BLaER1 treated with 17β-estradiol and CSF1 and Interleukin-3, amounts not matched to agents 10 nM and 100 nM (cell line): ENCODE data around the gene LRP10.
"Not testable (repeated sequence)": the region's sequence is repeated elsewhere in the genome, so short reads cannot be mapped to it uniquely, and the experiment has no call there.

Source experiments
- H3K27ac ChIP-seq, 11 experiments: shearing (Covaris generic); formaldehyde crosslinking; 2 replicates each; pipeline ENCODE4 v1.8.1; 2022
- H3K27me3 ChIP-seq, 11 experiments: shearing (Covaris generic); formaldehyde crosslinking; 2 replicates each; pipeline ENCODE4 v1.8.1; 2022
- H3K36me3 ChIP-seq, 11 experiments: shearing (Covaris generic); formaldehyde crosslinking; 2 replicates each; pipeline ENCODE4 v1.8.1; 2022
- H3K4me1 ChIP-seq, 10 experiments: shearing (Covaris generic); formaldehyde crosslinking; 2 replicates each; pipeline ENCODE4 v1.8.1; 2022
- H3K4me2 ChIP-seq, 11 experiments: shearing (Covaris generic); formaldehyde crosslinking; 2 replicates each; pipeline ENCODE4 v1.8.1; 2022
- H3K4me3 ChIP-seq, 10 experiments: shearing (Covaris generic); formaldehyde crosslinking; 2 replicates each; pipeline ENCODE4 v1.8.1; 2022
- H3K9ac ChIP-seq, 11 experiments: shearing (Covaris generic); formaldehyde crosslinking; 2 replicates each; pipeline ENCODE4 v1.8.1; 2022
- H3K9me3 ChIP-seq, 11 experiments: shearing (Covaris generic); formaldehyde crosslinking; replicated peaks in 1 of 11; 2 replicates each; pipeline ENCODE4 v1.8.1; 2022
- H4K20me1 ChIP-seq, 11 experiments: shearing (Covaris generic); formaldehyde crosslinking; 2 replicates each; pipeline ENCODE4 v1.8.1; 2022
- Cebpa-rat ChIP-seq, 11 experiments: shearing (Covaris generic); IDR thresholded peaks; 2 replicates each; pipeline ENCODE4 v1.8.1; 2022

The LRP10 gene

DNA sequence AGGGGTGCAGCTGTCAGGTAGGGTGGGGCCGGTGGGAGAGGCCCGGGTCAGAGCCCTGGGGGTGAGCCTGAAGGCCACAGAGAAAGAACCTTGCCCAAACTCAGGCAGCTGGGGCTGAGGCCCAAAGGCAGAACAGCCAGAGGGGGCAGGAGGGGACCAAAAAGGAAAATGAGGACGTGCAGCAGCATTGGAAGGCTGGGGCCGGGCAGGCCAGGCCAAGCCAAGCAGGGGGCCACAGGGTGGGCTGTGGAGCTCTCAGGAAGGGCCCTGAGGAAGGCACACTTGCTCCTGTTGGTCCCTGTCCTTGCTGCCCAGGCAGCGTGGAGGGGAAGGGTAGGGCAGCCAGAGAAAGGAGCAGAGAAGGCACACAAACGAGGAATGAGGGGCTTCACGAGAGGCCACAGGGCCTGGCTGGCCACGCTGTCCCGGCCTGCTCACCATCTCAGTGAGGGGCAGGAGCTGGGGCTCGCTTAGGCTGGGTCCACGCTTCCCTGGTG, 24.7 kb upstream of the LRP10 start:
- Histone ChIP-seq H3K36me3 (peaks cover 0 to 59% (median 0%) of the 10 kb centered on the region in 11 experiments; a peak in 8 of 22 replicates), H3K9ac (peak overlapping the region in 5 of 11 experiments; percentile 36 to 71 (median 53); a peak in 8 of 22 replicates), H3K4me3 (no peak overlapping the region), H3K9me3 (no peaks in the 10 kb centered on the region), H3K27me3 (no peaks in the 10 kb centered on the region), H3K27ac (peak overlapping the region in 9 of 11 experiments; percentile 23 to 69 (median 52); a peak in 13 of 22 replicates), H3K4me1 (peaks cover 49 to 97% (median 61%) of the 10 kb centered on the region in 10 experiments), H4K20me1 (peaks cover 0 to 55% (median 0%) of the 10 kb centered on the region in 11 experiments; a peak in 6 of 22 replicates), H3K4me2 (peak overlapping the region; percentile 28 to 75 (median 57); a peak in 19 of 22 replicates)
- TF ChIP-seq Cebpa-rat (IDR thresholded peaks at IDR 0.05): no peak

DNA sequence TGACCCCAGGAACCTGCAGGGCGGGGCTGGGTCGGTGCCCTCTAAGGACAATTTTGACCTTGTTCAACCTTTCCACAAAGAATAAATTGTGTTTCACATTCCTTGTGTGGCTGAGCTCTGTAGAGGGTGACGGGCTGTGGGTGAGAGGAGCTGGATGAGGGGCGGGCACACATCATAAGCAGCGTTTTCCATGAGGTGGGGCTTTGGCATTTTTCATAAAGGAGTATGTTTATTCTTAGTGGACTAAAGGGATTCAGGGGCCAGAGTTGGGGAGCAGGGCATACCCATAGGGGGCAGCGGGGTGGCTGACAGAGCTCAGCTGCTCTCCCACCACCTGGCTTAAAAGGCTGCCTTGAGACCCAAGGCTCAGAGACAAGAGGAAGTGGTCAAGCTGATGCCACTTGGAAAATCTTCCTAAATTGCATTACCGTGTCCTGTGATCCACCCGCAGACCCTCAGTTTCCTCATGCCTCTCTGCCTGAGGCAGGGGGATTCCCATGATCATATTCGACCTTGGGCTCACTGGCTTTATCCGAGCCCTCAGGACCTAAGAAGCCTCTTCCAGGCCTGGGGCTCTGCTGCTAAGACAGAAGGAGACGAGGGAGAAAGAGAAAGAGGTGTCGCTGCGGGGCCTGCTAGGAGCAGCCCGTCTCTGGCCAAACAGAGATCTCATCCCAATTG, 23.7 kb upstream of the LRP10 start:
- no peak for TF ChIP-seq Cebpa-rat (IDR thresholded peaks at IDR 0.05)
- Histone ChIP-seq H4K20me1 (peaks cover 0 to 46% (median 0%) of the 10 kb centered on the region in 11 experiments; a peak in 5 of 22 replicates), H3K9me3 (no peaks in the 10 kb centered on the region), H3K4me3 (peak overlapping the region in 1 of 10 experiments; percentile 21; a peak in 1 of 20 replicates), H3K4me2 (peak overlapping the region; percentile 52 to 97 (median 77)), H3K27ac (peak overlapping the region; percentile 40 to 83 (median 65); a peak in 20 of 22 replicates), H3K27me3 (no peaks in the 10 kb centered on the region), H3K36me3 (peaks cover 0 to 50% (median 0%) of the 10 kb centered on the region in 11 experiments; a peak in 8 of 22 replicates), H3K9ac (peak overlapping the region; percentile 11 to 68 (median 50); a peak in 20 of 22 replicates), H3K4me1 (peaks cover 56 to 97% (median 71%) of the 10 kb centered on the region in 10 experiments)

DNA sequence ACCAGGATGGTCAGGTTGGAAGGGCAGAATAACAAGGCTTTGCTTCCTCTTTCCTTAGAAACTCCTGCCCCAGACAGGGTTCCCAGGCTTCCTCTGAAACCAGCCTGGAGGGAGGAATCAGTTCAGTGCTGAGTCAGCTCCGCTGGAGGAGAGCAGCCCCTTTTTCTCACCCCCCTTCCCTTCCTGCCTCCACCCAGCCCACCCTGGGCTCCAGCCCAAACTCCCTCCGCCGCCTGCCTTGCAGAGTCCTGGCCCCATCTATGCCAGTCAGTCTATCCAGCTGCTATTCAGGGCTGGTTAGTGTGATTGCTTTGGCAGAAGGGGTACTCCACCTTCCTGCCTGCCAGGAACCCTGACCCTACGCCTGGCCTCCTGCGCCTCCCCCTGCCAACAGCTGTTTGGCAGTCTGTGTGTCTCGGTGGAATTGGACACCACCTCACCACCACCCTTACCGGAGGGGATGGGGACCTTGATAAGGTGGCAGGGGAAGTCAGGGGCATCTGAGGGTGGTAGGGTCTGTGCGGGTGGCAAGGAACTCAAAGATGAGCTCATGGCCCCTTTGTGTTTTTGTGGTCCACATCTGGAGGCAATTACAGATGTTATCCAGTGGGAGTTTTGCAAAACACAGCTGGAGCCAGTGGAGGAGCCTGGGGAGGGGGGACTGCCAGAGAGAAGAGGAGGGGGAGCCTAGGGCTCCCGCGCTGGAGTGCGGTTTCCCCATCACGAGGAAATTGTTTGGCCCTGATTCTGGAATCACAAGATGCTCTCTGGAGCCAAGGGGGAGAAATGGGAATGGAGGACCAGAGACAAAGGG, 23.0 kb upstream of the LRP10 start:
- no peak for TF ChIP-seq Cebpa-rat (IDR thresholded peaks at IDR 0.05)
- Histone ChIP-seq H3K36me3 (peaks cover 0 to 42% (median 0%) of the 10 kb centered on the region in 11 experiments; a peak in 8 of 22 replicates), H3K27ac (peak overlapping the region; percentile 40 to 83 (median 65); a peak in 20 of 22 replicates), H4K20me1 (peaks cover 0 to 38% (median 0%) of the 10 kb centered on the region in 11 experiments; a peak in 4 of 22 replicates), H3K4me1 (peaks cover 57 to 96% (median 78%) of the 10 kb centered on the region in 10 experiments), H3K4me3 (peak overlapping the region in 1 of 10 experiments; percentile 21; a peak in 1 of 20 replicates), H3K4me2 (peak overlapping the region; percentile 52 to 97 (median 77)), H3K9me3 (no peaks in the 10 kb centered on the region), H3K9ac (peak overlapping the region; percentile 11 to 68 (median 50); a peak in 20 of 22 replicates), H3K27me3 (no peaks in the 10 kb centered on the region)

DNA sequence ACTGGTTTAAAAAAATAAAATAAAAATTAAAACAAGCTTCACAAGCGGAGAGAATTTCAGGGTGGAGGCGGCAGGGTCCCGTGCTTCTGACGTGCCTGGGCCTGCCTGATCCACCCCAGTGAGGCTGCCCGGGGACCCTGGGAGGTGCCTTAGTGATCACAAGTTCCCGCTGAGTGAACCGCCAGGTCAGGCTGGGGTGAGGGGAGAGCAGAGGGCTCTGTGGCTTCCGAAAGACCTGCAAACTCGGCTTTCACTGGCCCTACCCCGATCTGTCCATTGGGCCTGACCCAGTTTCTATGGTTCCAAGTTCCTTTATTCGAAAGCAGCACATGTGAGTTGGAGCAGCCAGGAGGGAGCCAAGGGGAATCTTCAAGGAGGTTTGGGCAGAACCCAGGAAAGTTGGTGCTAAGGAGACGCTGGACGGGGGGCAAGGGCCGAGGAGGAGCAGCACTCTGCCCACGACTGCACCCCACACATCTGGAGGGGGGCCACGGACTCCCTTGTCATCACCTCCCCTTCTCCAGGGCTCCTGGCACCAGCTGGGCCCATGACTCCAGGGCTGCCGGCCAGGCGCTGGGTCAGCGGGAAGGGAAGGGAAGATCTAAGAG, 22.2 kb upstream of the LRP10 start:
- no peak for TF ChIP-seq Cebpa-rat (IDR thresholded peaks at IDR 0.05)
- peak overlapping the region in 9 of 11 experiments; percentile 43 to 83 (median 65); a peak in 18 of 22 replicates for H3K27ac ChIP-seq
- no peaks in the 10 kb centered on the region for H3K9me3 ChIP-seq
- peaks cover 53 to 94% (median 78%) of the 10 kb centered on the region in 10 experiments for H3K4me1 ChIP-seq
- H3K9ac ChIP-seq: peak overlapping the region in 6 of 11 experiments; percentile 29 to 68 (median 48); a peak in 9 of 22 replicates
- no peaks in the 10 kb centered on the region for H3K27me3 ChIP-seq
- H3K4me2 ChIP-seq: peak overlapping the region; percentile 52 to 97 (median 77); a peak in 21 of 22 replicates
- peaks cover 0 to 34% (median 0%) of the 10 kb centered on the region in 11 experiments; a peak in 8 of 22 replicates for H3K36me3 ChIP-seq
- peaks cover 0 to 31% (median 0%) of the 10 kb centered on the region in 11 experiments; a peak in 4 of 22 replicates for H4K20me1 ChIP-seq
- H3K4me3 ChIP-seq: peak overlapping the region in 1 of 10 experiments; percentile 21; a peak in 1 of 20 replicates

DNA sequence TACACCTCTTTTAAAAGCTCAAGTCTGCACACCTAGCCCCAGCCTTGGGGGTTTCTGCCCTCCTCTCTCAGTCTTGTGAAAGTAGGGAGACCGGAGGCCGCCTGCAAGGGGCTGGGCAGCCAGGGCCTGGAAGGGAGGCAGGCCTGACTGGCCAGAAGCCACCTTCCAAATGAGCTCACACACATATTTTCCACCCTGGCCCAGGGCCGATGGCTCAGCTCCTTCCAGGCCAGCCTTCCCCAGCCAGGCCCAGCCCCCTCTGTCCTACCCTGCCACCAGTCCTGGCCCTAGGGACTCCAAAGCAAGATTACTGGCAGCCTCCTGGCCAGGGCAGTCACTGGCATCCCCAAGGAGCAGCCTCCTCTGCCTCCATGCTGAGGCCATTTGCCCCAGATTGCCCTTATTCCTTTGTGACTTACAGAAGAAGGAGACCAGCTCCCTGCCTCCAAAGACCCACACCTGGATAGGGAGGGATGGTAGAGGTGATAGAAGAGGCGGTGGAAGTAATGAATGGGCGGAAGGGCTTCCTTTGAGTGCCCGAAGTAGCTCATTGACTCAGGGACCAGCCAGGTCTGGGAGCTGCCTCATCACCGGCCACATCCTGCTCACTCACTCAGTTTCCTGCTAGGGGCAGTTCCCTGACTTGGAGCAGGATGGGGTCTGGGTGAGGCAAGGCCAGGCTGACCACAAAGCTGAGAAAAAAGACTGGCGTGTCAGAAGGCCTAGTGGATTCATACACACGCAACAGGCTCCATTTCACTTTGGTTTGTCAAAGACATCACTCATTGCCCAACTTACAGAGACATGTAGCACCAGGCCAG, 20.4 kb upstream of the LRP10 start:
- Histone ChIP-seq H3K4me2 (peak overlapping the region; percentile 42 to 100 (median 91)), H3K36me3 (peaks cover 0 to 16% (median 0%) of the 10 kb centered on the region in 11 experiments; a peak in 6 of 22 replicates), H3K27ac (peak overlapping the region; percentile 23 to 90 (median 77); a peak in 20 of 22 replicates), H3K9me3 (no peaks in the 10 kb centered on the region), H4K20me1 (peaks cover 0 to 12% (median 0%) of the 10 kb centered on the region in 11 experiments; a peak in 3 of 22 replicates), H3K4me3 (peak overlapping the region in 3 of 10 experiments; percentile 0 to 48 (median 2); a peak in 4 of 20 replicates), H3K9ac (peak overlapping the region; percentile 20 to 80 (median 63); a peak in 17 of 22 replicates), H3K27me3 (no peaks in the 10 kb centered on the region), H3K4me1 (peaks cover 45 to 77% (median 66%) of the 10 kb centered on the region in 10 experiments)
- peak in 7 of 11 experiments; percentile 42 to 79 (median 55); a peak in 8 of 22 replicates for TF ChIP-seq Cebpa-rat (IDR thresholded peaks at IDR 0.05)

DNA sequence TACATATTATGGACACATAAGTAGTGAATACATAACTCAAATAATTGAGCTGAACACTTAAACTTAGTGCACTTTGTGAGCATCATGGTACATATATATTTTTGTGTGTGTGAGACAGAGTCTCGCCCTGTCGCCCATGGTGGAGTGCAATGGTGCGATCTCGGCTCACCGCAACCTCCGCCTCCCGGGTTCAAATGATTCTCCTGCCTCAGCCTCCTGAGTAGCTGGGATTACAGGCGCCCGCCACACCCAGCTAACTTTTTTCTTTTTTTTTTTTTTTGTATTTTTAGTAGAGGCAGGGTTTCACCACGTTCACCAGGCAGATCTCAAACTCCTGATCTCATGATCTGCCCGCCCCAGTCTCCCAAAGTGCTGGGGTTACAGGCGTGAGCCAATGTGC, 19.4 kb upstream of the LRP10 start:
- Histone ChIP-seq H3K4me1 (peaks cover 36 to 67% (median 57%) of the 10 kb centered on the region in 10 experiments), H3K4me2 (peak overlapping the region; percentile 79 to 100 (median 94); a peak in 19 of 22 replicates), H3K9ac (peak overlapping the region in 7 of 11 experiments; percentile 63 to 80 (median 76); a peak in 8 of 22 replicates), H3K27ac (peak overlapping the region in 10 of 11 experiments; percentile 40 to 90 (median 77); a peak in 16 of 22 replicates)
- not testable (repeated sequence) for H3K36me3 ChIP-seq, H3K4me3 ChIP-seq, H3K27me3 ChIP-seq, H4K20me1 ChIP-seq, H3K9me3 ChIP-seq

DNA sequence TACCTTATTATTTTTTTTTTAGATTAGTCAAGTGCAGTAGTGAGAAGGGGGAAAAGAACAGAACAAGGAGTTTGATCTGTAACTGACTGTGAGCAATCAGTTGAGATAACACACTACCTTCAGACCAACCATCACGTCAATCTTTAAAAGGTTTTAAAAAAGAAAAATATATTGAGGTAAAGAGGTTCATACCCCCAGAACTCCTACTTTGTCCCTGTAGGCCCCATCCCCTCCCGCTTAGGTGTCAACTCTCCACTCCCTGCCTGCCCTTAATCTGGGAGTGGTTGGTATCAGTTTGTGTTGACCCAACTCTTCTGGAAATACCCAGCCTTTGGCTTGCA, 19.0 kb upstream of the LRP10 start:
- peaks cover 0 to 8% (median 0%) of the 10 kb centered on the region in 11 experiments; a peak in 3 of 22 replicates for H3K9me3 ChIP-seq
- no peaks in the 10 kb centered on the region for H3K27me3 ChIP-seq
- H3K9ac ChIP-seq: peak overlapping the region in 10 of 11 experiments; percentile 25 to 80 (median 75); a peak in 13 of 22 replicates
- H3K27ac ChIP-seq: peak overlapping the region in 10 of 11 experiments; percentile 15 to 90 (median 77); a peak in 17 of 22 replicates
- H3K36me3 ChIP-seq: 0 out of 22 replicates have a peak, but pooled peaks cover 0 to 7% (median 0%) of the 10 kb centered on the region in 11 experiments
- peaks cover 35 to 66% (median 56%) of the 10 kb centered on the region in 10 experiments for H3K4me1 ChIP-seq
- H3K4me2 ChIP-seq: peak overlapping the region; percentile 79 to 100 (median 94)
- peak overlapping the region in 1 of 10 experiments; percentile 61; a peak in 1 of 20 replicates for H3K4me3 ChIP-seq
- H4K20me1 ChIP-seq: peaks cover 0 to 4% (median 0%) of the 10 kb centered on the region in 11 experiments; a peak in 1 of 22 replicates
- no peak for TF ChIP-seq Cebpa-rat (IDR thresholded peaks at IDR 0.05)
